OCI-LY3 (cell line): ENCODE data around the gene GABRR3.

ENCODE experiments used
- H2AFZ ChIP-seq: fragments of 200-600, 300-600 bp; shearing (Covaris generic); 2 replicates; pipeline ENCODE4 v1.6.0; 2014; ENCODE audit warnings: antibody characterized with exemption, low read depth, low read length
- H3K27ac ChIP-seq: fragments of 200-600, 300-600 bp; sonication (generic); 2 replicates; pipeline ENCODE4 v1.5.1; 2014; ENCODE audit warnings: mild to moderate bottlenecking, low read length, moderate library complexity, mixed read lengths
- H3K27me3 ChIP-seq: fragments of 200-600, 300-600 bp; sonication (generic); 2 replicates; pipeline ENCODE4 v1.6.1; 2014; ENCODE audit warnings: low read depth, low read length, mixed read lengths
- H3K36me3 ChIP-seq: fragments of 200-600, 300-600 bp; sonication (generic); replicated peaks from 2 replicates; pipeline ENCODE3; 2014; ENCODE audit warnings: low read depth, low read length, mixed read lengths
- H3K4me1 ChIP-seq: fragments of 300-600, 200-600 bp; sonication (generic); 2 replicates; pipeline ENCODE4 v1.6.1; 2014; ENCODE audit warnings: low read length, mixed read lengths
- H3K4me2 ChIP-seq: fragments of 200-600, 300-600 bp; sonication (generic); 2 replicates; pipeline ENCODE4 v1.6.1; 2014; ENCODE audit warnings: low read length, mixed read lengths
- H3K4me3 ChIP-seq: fragments of 300-600, 200-600 bp; sonication (generic); 2 replicates; pipeline ENCODE4 v1.5.1; 2014; ENCODE audit warnings: antibody characterized with exemption, mild to moderate bottlenecking, low read length, moderate library complexity
- H3K79me2 ChIP-seq: fragments of 300-600, 200-600 bp; shearing (Covaris generic); 2 replicates; pipeline ENCODE4 v1.6.1; 2014; ENCODE audit warnings: mild to moderate bottlenecking, low read length, mixed read lengths
- H3K9ac ChIP-seq: fragments of 300-600, 200-600 bp; shearing (Covaris generic); 2 replicates; pipeline ENCODE4 v1.6.0; 2014; ENCODE audit warnings: mild to moderate bottlenecking, low read length, moderate library complexity
- H3K9me3 ChIP-seq: fragments of 200-600, 300-600 bp; shearing (Covaris generic); 2 replicates; pipeline ENCODE4 v1.6.1; 2014; ENCODE audit warnings: low read length, mixed read lengths; ENCODE audit not compliant: insufficient read depth
- H4K20me1 ChIP-seq: fragments of 200-600, 300-600 bp; sonication (generic); 2 replicates; pipeline ENCODE4 v1.6.1; 2016; ENCODE audit warnings: low read length, mixed read lengths; ENCODE audit not compliant: insufficient read depth
- CTCF ChIP-seq: fragments of 200-600, 300-600 bp; sonication (generic); IDR thresholded peaks from 2 replicates; pipeline ENCODE4 v1.5.1; 2014; ENCODE audit warnings: antibody characterized with exemption, low read length, low read depth
- EZH2phosphoT487 ChIP-seq: fragments of 200-600 bp; shearing (Covaris generic); IDR thresholded peaks from 2 replicates; pipeline ENCODE4 v1.6.1; 2018; ENCODE audit warnings: antibody characterized with exemption, mixed run types, low read depth

The GABRR3 gene

GRCh38 chr3:98010194-98010882 is 24.8 kb downstream of the GABRR3 start:
- Histone ChIP-seq H3K27ac (no peak overlapping the region), H3K27me3 (no peaks in the 10 kb centered on the region), H3K4me1 (peaks cover 8% of the 10 kb centered on the region; the same call in 1 of the 2 replicates), H3K9me3 (no peaks in the 10 kb centered on the region), H3K4me2 (no peak overlapping the region), H4K20me1 (no peaks in the 10 kb centered on the region), H2AFZ (no peak overlapping the region), H3K9ac (no peak overlapping the region), H3K79me2 (no peaks in the 10 kb centered on the region), H3K4me3 (no peak overlapping the region), H3K36me3 (peaks cover under 1% of the 10 kb centered on the region)
- no peak for TF ChIP-seq EZH2phosphoT487
- no peak for TF ChIP-seq CTCF

GRCh38 chr3:98008855-98009254 is 26.3 kb downstream of the GABRR3 start:
- H4K20me1 ChIP-seq: no peaks in the 10 kb centered on the region
- H3K4me3 ChIP-seq: no peak overlapping the region
- no peaks in the 10 kb centered on the region for H3K27me3 ChIP-seq
- no peak overlapping the region for H2AFZ ChIP-seq
- no peak overlapping the region for H3K27ac ChIP-seq
- no peak overlapping the region for H3K4me2 ChIP-seq
- no peaks in the 10 kb centered on the region for H3K36me3 ChIP-seq
- H3K9ac ChIP-seq: no peak overlapping the region
- peaks cover 21% of the 10 kb centered on the region for H3K4me1 ChIP-seq
- H3K79me2 ChIP-seq: no peaks in the 10 kb centered on the region
- TF ChIP-seq EZH2phosphoT487: no peak
- TF ChIP-seq CTCF: no peak
- no peaks in the 10 kb centered on the region for H3K9me3 ChIP-seq

GRCh38 chr3:98005438-98005837 is 29.7 kb downstream of the GABRR3 start:
- H3K4me3 ChIP-seq: no peak overlapping the region
- H3K27me3 ChIP-seq: no peaks in the 10 kb centered on the region
- no peak overlapping the region for H2AFZ ChIP-seq

GRCh38 chr3:98004721-98005120 is 30.4 kb downstream of the GABRR3 start:
- Histone ChIP-seq H3K9ac (no peak overlapping the region), H3K27me3 (no peaks in the 10 kb centered on the region), H3K4me2 (peak overlapping the region; percentile 9; the same call in 1 of the 2 replicates), H3K36me3 (no peaks in the 10 kb centered on the region), H2AFZ (peak overlapping the region; percentile 94), H3K4me1 (peaks cover 31% of the 10 kb centered on the region), H4K20me1 (no peaks in the 10 kb centered on the region), H3K4me3 (no peak overlapping the region), H3K27ac (no peak overlapping the region), H3K9me3 (no peaks in the 10 kb centered on the region), H3K79me2 (no peaks in the 10 kb centered on the region)
- TF ChIP-seq EZH2phosphoT487: no peak
- TF ChIP-seq CTCF: no peak

More at GRCh38 chr3:98005438-98005837, 29.7 kb downstream of the GABRR3 start:
- H3K36me3 ChIP-seq: no peaks in the 10 kb centered on the region
- H3K9me3 ChIP-seq: no peaks in the 10 kb centered on the region
- H3K27ac ChIP-seq: no peak overlapping the region
- H4K20me1 ChIP-seq: no peaks in the 10 kb centered on the region
- TF ChIP-seq EZH2phosphoT487: no peak
- TF ChIP-seq CTCF: no peak
- no peak overlapping the region for H3K9ac ChIP-seq
- H3K4me1 ChIP-seq: peaks cover 31% of the 10 kb centered on the region
- H3K4me2 ChIP-seq: no peak overlapping the region
- no peaks in the 10 kb centered on the region for H3K79me2 ChIP-seq
